ENCODE data around the gene FAM47E. TPM values are rescaled to one million over a fixed set of nuclear protein-coding genes. Genes with fewer than 3 reads are reported as not detected.

The FAM47E gene
- total RNA-seq, 2 donors from 2014 or later = 12.3 to 15.1 TPM

GRCh38 chr4:76305971-76306881 lies 54.7 kb downstream of the FAM47E start, which contains the start of gene STBD1:
TSS of gene STBD1 (plus strand) at chr4:76306733. CDS start at chr4:76306770, 37 bp downstream.
- H3K4me1 ChIP-seq (replicated peaks) = peaks cover 5% of the 10 kb centered on the region
- DNase-seq (ENCODE audit: low spot score) = peak; percentile 78
- H3K27ac ChIP-seq = peak within 1 kb of the TSS; percentile 90
- intact Hi-C loops (cut with DNase I) = loop anchor here (2.0 to 5.0 kb wide), 4 partner anchors 55 to 186 kb away; partner anchors contain the start of genes FAM47E and SCARB2
- H3K36me3 ChIP-seq = no peaks in the 10 kb centered on the region
- TF ChIP-seq CTCF (IDR thresholded peaks at IDR 0.05) (peak in 1 of 4 experiments; percentile 10), POLR2A (IDR thresholded peaks at IDR 0.05) (peak; percentile 64), POLR2AphosphoS5 (IDR thresholded peaks at IDR 0.05) (peak; percentile 36)
- peak within 1 kb of the TSS; percentile 73 to 76 for H3K4me3 ChIP-seq
- under 1% methylated on average over 71 of the region's 85 CpGs for WGBS
- no peaks in the 10 kb centered on the region for H3K27me3 ChIP-seq (replicated peaks; ENCODE audit: insufficient read depth)
- no peaks in the 10 kb centered on the region for H3K9me3 ChIP-seq

DNA sequence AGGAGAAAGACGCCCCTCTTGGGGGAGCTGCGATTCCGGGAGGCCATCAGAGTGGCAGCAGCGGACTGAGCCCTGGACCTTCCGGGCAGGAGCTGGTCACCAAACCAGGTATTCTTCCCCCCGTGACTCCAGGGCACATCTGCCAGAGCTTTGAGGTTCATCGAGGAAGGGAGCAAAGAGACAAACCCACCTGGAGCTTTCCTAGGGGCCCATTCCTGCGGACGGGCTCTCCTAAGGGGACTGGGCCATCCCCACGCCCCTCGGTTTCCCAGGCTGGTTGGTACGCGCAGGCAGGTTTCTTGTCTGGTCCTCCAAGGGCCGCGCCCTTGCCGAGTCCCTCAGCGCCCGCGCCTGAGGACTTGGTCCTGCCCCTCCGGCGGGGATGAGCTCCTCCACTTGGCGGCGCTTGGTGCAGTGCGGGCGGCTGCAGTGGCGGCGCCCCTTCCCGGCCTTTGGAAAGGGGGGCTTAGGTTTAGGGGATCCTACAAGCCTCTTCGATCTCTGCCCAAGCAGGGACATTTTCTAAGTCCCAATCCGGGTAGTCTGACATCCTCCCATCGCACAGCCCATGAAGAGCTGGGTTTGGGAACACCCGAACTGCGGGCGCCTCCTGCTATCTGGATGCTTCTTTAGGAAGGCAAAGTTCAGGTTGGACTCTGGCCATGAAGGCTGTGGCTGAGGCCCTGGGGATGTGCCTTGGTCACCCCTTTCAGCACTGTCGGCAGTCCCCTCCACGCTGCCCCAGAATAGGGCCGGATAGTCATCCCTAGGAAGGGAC lies 55.5 kb downstream of the FAM47E start:
- Histone ChIP-seq H3K9me3 (no peaks in the 10 kb centered on the region), H3K27ac (peak overlapping the region; percentile 90), H3K27me3 (replicated peaks; ENCODE audit: insufficient read depth) (no peaks in the 10 kb centered on the region), H3K4me3 (peak overlapping the region; percentile 73 to 76), H3K36me3 (no peaks in the 10 kb centered on the region), H3K4me1 (replicated peaks) (peaks cover 5% of the 10 kb centered on the region)
- WGBS = 3% methylated on average over 37 of the region's 37 CpGs
- intact Hi-C loops (cut with DNase I) = loop anchor here (2.0 to 5.0 kb wide), 4 partner anchors 56 to 185 kb away; partner anchors contain the start of genes FAM47E and SCARB2
- DNase-seq (ENCODE audit: low spot score) = peak; percentile 66
- TF ChIP-seq POLR2A (IDR thresholded peaks at IDR 0.05) = no peak
- no peak for TF ChIP-seq POLR2AphosphoS5 (IDR thresholded peaks at IDR 0.05)
- TF ChIP-seq CTCF (IDR thresholded peaks at IDR 0.05) = peak in 3 of 4 experiments; percentile 8 to 58 (median 37)

GRCh38 chr4:76307660-76308014 lies 56.1 kb downstream of the FAM47E start:
- DNase-seq (ENCODE audit: low spot score) = no peak
- Histone ChIP-seq H3K36me3 (no peaks in the 10 kb centered on the region), H3K27me3 (replicated peaks; ENCODE audit: insufficient read depth) (no peaks in the 10 kb centered on the region), H3K9me3 (no peaks in the 10 kb centered on the region), H3K27ac (peak overlapping the region; percentile 90), H3K4me1 (replicated peaks) (peaks cover 5% of the 10 kb centered on the region), H3K4me3 (peak overlapping the region in 1 of 2 donors; percentile 76)
- 52% methylated on average over 4 of the region's 4 CpGs for WGBS
- intact Hi-C loops (cut with DNase I) = loop anchor here (2.0 to 5.0 kb wide), 4 partner anchors 57 to 185 kb away; partner anchors contain the start of genes FAM47E and SCARB2
- TF ChIP-seq POLR2AphosphoS5 (IDR thresholded peaks at IDR 0.05) (no peak), CTCF (IDR thresholded peaks at IDR 0.05) (no peak), POLR2A (IDR thresholded peaks at IDR 0.05) (no peak)

DNA sequence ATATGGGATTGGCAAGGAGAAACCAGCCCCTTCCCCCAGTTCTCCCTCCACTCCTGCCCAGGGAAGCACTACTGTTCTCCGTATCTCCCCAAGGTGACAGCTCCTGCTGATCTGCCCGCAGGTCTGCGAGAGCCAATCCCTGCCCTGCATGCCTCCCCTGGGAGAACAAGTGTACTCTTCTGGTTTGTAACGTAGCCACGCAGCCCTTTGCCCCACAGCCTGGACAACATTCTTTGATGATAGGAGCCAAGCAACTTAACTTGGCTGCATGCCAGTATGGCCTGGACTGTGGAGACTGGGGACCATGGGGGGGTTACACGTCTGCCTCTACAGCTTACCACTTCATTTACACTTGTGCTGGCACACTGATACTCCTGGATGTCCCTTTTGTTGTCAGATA lies 57.0 kb downstream of the FAM47E start:
- Histone ChIP-seq H3K27ac (no peak overlapping the region), H3K27me3 (replicated peaks; ENCODE audit: insufficient read depth) (no peaks in the 10 kb centered on the region), H3K9me3 (no peaks in the 10 kb centered on the region), H3K4me1 (replicated peaks) (peaks cover 5% of the 10 kb centered on the region), H3K36me3 (no peaks in the 10 kb centered on the region), H3K4me3 (no peak overlapping the region)
- no peak for DNase-seq (ENCODE audit: low spot score)
- intact Hi-C loops (cut with DNase I) = loop anchor here (5.0 kb wide), 2 partner anchors 111 to 184 kb away; no protein-coding TSS in a partner anchor
- WGBS = 78% methylated on average over 6 of the region's 6 CpGs
- TF ChIP-seq CTCF (IDR thresholded peaks at IDR 0.05) = no peak
- no peak for TF ChIP-seq POLR2AphosphoS5 (IDR thresholded peaks at IDR 0.05)
- TF ChIP-seq POLR2A (IDR thresholded peaks at IDR 0.05) = no peak

Measured in prostate gland (tissue), 2 donors.